HG03575 (cell line): ENCODE data around the gene TRERF1.
"Not testable (repeated sequence)": the region's sequence is repeated elsewhere in the genome, so short reads cannot be mapped to it uniquely, and the experiment has no call there.

ENCODE experiments used
- ATAC-seq: cut with Tn5 transposase; IDR thresholded peaks from one replicate; pipeline ENCODE4 v1.9.1; 2021; ENCODE audit not compliant: unreplicated experiment, insufficient number of reproducible peaks, low FRiP score; ENCODE audit errors: extremely low read depth

Gene TRERF1

DNA sequence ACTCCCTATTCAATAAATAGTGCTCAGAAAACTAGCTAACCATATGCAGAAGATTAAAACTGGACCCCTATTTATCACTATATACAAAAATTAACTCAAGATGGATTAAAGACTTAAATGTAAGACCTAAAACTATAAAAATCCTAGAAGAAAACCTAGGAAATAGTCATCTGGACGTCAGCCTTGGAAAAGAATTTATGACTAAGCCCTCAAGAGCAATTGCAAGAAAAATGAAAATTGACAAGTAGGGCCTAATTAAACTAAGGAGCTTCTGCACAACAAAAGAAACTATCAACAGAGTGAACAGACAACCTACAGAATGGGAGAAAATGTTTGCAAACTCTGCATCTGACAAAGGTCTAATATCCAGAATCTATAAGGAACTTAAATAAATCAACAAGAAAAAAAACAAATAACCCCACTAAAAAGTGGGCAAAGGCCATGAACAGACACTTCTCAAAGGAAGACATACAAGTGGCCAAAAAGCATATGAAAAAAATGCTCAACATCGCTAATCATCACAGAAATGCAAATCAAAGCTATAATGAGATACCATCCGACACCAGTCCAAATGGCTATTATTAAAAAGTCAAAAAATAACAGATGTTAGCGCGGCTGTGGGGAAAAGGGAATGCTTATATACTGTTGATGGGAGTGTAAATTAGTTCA lies 126.9 kb downstream of the TRERF1 start:
- not testable (repeated sequence) for ATAC-seq

DNA sequence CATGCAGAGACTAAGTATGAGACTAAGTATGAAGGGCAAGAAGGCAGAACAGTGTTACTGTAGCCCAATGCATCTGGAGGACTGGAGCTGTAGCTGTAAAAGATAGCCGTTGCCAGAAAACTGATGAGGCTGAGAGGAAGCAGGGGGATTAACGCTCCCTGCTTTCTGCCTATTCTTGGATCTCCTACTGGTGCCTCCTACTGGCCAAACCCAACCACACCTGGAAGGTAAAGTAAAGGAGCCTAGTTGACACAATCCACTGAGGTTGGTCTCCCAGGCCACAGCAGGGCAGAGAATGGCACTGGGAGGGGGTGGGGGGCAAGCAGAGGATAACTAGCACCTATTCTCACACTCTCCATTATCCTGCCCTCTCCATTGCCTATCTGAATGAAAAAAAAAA lies 129.1 kb downstream of the TRERF1 start:
- ATAC-seq, result no peak

DNA sequence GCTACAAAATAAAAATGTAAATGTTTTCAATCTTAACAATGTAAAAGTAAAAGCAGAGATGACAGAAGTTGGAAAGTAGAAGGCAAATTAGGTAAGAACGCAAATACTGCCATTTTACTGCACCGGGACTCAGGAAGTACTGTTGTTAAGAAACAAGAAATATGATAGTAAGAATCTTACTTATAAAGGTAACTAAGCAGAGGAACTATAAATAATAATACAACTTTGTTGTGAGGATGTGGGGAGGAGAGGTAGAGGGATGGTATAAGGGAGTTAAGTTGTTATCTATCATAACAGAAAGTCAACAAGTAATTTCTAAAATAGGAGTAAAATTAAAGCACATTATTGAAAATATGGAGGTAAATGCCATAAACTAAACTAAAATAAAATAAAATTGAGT lies 129.8 kb downstream of the TRERF1 start:
- no peak for ATAC-seq

DNA sequence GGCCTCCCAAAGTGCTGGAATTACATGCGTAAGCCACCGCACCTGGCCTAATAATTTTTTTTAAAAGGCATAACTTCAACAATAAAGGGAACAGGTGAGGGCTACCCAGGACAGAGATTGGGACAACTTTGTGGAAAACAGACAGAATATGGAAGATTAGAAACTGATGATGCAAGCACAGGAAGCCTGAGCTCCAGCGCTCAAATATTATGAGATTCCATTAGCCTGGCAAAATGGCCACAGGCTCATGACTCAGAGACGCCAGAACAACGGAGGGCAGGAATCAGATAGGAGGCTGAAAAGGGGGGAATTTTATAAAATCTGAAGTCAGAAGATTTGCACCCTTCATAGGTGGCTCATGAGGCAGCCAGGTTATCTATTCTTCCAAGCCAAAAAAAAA lies 131.0 kb downstream of the TRERF1 start:
- ATAC-seq, result no peak

DNA sequence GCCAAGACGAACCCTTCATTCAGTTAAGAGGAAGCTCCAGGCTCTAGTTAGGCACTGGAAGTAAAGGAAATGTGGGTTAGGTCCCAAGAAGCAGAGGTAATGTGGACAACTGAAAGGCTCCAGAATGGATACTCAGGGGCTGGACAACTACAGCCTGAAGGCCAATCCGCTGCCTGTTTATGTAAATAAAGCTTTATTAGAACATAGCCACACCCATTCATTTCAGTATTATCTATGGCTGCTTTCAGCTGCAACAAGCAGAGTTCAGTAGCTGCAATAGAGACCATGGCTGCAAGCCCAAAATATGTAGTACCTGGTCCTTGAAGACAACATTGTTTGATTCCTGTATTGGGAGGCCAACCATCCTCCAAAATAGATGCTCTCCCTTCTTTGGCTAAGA lies 133.2 kb downstream of the TRERF1 start:
- ATAC-seq, result no peak

DNA sequence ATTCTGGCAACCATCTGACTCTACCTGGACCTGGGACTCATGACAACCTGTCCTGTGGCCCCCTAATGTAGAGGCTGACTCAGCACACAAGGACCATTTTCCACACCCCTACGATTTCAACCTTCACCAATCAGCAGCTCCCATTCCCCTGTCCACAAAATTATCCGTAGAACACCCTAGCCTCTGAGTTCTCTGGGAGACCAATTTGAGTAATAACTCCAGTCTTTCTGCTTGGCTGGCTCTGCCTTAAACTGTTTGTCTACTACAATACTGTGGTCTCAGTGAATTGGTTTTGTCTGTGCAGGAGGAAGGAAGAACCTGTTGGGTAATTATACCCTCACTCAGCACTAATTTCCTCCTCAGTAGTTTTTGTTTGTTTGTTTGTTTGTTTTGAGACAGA lies 134.7 kb downstream of the TRERF1 start:
- no peak for ATAC-seq

DNA sequence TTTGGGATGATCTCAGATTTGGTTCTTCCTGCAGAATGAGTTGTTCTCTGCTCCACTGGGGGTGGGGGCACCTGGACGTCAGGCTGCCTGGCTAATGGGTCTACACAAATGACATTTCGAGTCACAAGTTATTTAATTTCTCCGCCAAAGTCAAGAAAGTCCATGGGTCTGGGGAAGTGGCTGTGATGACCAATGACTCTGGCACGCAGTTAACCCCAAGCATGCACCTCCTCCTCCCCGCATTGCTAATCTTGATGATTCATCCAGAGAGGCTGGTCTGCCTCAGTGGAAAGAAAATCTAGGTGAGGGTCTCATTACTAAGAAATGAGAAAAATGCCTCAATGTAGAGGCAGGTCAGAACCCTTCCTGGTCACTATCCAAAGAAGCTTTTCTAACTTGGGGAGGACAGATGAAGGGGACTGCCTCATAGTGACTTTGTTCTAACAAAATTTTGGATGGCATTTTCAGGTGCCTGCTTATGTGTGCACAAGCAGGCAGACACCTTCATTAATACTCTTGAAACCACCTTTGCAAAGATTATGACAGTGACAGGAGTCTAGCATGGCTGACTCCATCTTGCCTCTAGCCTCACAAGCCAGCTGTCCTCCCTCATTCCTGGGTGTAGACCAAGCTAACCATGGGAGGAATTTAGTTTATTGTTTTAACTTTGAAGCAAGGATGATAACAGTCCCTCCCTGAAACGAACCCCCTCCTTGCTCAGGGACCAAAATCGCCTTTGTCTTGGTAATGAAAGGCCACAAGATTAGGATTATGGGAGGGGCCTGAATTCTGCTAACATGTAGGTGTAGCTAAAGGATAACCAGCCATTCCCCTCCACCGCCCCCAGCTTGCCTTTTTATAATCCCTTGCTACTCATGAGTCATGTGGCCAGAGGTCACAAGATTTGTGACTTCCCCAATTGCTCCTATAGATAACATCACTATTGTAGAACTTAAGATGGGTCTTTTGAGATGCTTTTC lies 135.4 kb downstream of the TRERF1 start:
- ATAC-seq, result no peak

DNA sequence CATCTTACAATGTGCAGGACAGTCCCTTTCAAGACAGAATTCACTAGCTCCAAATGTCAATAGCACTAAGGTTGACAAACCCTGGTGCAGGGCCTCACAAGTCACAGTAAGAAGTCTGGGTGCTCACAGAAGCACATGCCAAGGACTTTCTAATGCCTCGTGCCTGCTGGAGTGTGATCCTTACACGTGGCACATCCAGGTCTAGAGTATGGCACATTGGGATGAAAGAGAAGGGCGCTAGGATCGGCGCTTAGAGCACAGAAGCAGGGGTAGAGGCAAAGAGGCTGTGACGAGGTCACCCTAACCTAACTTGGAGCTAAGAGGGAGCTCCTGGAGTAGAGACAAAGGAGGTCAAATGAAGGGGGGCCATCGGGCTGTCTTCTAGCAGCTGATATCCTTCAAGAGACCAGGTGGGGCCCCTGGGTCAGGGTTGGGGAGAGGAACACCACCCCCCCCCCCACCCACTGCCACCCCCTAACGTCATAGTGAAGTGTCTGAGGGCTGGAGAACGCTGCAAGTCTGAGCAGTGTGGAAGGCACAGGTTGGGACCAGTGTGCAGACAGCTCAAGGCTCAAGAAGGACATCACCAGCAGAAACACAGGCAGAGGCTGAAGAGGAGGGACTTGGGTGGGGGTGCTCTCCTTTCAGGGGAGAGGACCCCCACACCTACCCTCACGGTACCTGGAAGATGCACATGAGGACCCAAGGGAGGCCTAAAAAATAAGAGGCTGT lies 136.3 kb downstream of the TRERF1 start:
- no peak for ATAC-seq

DNA sequence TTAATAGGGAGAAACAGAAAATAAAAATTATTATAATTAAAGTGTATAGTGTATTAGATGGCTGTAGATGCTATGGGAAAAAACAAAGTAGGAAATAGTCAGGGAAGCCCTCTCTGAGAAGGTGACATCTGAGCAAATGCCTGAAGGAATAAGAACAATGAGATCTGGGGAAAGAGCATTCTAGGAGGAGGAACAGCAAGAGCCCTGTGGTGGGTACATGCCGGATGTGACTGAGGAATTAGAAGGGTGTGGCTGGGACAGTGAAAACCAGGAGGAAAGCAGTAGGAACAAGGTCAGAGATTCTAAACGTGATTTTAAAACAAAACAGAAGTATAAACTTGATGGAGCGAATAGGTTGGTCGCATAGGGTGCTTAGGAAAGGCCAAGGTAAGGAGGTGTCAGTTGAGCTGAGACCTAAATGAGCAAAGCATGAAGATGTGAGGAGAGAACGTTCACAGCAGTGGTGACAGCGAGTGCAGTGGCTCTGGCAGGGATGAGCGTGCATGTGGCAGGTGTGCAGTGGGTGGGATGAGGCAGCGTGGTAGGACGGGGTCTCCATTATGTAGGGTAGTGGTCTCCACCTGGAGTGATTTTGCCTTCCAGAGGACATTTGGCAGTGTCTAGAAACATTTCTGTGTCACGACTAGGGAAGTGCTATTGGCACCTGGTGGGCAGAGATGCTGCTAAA lies 137.0 kb downstream of the TRERF1 start:
- no peak for ATAC-seq

DNA sequence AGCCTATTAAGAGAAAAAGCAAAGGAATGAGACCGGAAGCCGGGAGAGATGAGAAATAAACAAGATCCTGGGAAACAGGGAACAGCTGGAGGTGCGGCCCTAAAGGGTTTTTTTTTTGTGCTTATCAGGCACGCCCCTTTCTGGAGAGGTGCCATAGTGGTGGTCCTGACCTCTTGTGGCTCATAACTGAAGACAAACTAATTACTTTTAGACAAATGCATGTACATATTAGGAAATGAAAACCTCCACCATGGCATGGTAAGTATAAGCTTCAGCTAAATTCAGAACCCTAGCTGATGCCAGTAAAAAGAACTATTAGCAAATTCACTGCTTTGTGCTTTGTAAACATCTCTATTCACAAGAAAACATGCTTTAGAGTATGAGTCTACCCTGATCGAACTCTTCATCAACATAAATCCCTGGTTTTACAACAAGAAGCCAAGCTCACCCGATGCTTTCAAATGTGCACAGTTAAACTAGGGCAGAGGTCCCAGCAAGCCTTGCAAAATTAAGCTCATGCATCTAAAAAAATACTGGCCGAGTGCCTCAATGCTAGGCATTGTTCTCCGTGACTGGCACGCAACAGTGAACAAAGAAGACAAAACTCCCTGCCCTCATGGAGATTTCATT lies 137.7 kb downstream of the TRERF1 start:
- no peak for ATAC-seq

DNA sequence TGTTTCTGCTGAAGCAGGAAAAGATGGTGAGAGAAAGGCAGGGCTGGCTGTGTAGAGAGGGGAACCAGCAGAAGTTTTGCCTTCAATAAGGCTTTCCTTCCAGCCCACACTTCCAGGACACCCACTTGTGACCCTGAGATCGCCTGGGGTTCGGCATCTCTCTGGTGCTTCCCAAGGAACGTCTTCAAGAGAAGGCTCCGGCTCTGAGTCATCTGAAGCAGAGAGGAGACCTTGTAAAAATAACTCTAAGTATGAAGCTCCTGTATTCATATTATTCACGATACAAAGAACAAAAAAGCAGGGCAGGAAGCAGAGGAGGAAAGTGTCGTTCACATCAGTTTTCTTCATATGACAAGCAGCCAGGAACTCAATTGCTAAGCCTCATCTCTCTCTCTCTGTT lies 138.7 kb downstream of the TRERF1 start:
- ATAC-seq, result no peak

DNA sequence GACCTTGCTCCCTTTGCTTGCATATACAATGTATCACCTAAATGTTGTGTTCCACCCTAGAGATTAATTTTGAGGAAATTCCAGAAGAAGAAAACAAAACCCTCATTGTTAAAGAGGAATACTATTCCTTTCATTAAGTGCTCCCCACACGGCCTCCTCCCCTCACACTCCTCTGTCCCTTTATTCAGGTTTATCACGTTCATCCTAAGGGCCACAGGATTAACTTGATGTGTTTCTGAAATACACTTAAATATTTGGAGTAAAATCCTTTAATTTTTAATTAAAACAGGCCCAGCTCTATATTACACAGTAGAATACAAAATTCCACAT lies 144.6 kb downstream of the TRERF1 start:
- no peak for ATAC-seq

DNA sequence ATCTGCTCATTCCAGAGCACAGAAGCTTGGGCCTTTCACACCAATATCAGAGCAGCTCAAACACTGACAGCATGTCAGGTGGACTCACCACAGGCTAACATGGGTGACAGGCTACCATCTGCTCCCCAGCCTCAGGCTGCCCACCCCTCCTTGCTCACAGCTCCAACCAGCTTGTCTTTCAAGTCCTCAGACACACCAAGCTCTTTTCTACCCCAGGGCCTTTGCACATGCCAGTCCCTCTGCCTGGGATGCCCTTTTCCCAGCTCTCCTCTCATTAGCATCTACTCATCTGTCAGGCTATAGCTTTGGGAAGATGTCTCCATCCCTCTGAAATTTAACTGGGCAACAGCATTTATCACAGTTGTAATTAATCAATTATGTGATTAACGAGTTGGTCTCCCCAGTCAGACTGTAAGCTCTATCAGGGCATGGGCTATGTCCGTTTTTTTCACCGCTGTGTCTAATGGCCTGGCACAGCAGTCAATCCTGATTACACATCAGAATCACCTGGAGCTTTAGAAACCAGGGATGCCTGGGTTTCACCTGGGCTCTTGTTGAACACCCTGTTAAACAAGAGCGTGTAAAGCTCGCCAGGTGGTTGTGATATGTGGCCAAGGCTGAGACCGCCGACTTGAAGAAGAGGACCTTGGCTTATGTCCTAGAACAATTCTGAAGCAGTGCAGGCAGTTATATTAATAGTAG lies 145.1 kb downstream of the TRERF1 start:
- ATAC-seq, result no peak

DNA sequence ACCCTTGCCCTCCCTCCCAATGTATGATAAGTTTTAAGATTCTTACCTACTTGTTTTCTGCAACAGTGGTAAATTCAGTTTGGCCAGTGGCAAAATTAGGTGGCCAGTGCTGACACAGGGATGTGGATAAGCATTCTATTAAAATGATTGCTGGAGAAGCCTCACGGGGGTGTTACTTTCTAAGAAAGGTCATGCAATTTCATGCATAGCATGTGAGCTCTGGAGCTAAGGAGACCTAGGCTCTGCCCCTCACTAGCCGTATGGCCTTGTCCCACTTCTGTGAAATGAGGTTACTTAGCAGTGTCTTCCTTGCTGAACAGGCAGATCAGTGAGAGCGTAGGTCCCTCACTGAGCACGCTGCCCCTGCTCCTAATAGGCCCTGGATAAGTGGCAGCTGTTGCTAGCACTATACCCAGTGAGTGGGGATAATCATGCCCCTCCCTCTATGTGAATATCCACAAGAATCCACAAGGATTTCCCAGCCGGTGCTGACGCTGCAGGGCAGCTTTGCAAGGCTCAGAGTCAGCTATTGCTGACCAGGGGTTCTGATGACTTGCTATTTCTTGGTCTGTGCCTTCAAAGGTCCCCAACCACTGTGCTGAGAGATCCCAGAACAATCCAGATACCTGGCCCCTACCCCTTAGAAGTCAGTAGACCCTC lies 147.5 kb downstream of the TRERF1 start:
- ATAC-seq, result no peak

DNA sequence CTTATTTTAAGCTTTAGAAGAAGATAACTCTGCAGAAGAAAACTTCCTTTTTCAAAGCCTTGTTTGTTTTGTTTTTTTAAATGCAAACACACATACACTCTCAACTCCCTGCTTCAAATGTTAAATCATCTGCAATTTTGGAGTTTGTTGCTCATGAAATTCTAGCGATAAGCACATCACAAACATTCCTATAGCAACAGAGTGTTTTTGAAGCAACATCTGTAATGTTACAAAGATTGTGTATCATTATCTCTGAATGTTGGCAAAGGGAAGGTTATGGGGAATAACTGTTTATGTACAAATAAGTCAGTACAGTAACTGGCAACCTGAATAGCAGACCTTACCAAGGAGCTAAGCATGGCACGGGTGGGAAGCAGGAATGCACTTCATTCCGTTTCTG lies 149.3 kb downstream of the TRERF1 start:
- ATAC-seq, result no peak

DNA sequence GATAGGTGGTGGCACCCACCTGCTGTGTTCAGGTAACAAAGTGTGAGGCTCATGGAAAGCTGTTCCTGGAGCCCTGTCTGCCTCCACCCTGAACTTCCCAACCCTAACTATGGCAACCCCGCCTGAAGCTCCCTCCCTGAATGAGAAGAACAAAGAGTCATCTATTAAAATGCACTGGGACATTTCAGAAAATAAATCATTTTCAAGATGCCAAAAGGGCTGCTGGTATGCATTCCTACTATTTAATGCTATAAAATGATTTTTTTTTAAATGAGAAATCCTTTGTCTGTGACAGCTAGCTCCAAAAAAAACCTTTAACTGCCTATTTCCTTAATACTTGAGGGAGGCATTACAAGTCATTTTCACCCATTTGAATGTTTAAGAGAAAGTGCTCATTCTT lies 149.7 kb downstream of the TRERF1 start:
- no peak for ATAC-seq

DNA sequence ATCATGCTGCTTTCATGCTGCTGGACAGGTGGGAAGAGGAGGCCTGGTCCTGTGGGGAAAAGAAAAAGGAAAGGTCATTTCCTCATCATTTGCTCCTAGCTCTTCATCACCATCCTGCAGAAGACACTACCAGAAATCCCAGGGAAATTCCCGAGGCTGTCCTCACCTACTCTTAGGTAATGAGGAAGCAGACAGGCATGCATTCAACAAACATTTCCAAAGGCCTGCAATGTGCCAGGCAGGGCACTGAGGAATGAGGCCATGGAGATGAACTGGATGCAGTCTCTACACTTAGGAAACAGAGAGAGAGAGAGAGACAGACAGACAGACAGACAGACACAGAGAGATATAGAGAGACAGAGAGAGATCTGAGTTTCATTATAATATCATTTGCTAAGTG lies 151.0 kb downstream of the TRERF1 start:
- ATAC-seq, result no peak

DNA sequence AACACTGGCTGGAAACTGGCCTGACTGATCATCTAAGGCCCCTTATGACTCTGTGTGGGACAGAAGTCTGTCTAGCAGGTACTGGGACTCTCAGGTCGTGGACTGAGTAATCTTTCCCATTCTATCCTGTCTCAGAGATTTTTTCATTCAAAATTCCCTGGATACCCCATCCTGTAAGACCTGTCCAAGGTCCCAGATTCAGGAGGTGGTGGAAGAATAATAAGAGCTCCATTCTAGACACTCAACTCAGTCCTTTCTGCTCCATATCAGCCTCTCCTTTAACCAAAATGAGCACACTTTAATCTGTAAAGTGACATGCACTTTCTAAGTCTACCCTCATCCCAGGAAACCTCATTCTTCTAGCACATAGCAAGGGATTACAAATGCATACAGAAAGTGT lies 151.5 kb downstream of the TRERF1 start:
- ATAC-seq, result no peak
